Measurements from ENCODE around the gene GNA12. TPM values are rescaled to one million over a fixed set of nuclear protein-coding genes. Genes with fewer than 3 reads are reported as not detected.
"Not testable (repeated sequence)": the region's sequence is repeated elsewhere in the genome, so short reads cannot be mapped to it uniquely, and the experiment has no call there.

GNA12 gene
- polyA plus RNA-seq, 4 donors, result 3.4 to 27.2 (median 14.5) TPM

DNA sequence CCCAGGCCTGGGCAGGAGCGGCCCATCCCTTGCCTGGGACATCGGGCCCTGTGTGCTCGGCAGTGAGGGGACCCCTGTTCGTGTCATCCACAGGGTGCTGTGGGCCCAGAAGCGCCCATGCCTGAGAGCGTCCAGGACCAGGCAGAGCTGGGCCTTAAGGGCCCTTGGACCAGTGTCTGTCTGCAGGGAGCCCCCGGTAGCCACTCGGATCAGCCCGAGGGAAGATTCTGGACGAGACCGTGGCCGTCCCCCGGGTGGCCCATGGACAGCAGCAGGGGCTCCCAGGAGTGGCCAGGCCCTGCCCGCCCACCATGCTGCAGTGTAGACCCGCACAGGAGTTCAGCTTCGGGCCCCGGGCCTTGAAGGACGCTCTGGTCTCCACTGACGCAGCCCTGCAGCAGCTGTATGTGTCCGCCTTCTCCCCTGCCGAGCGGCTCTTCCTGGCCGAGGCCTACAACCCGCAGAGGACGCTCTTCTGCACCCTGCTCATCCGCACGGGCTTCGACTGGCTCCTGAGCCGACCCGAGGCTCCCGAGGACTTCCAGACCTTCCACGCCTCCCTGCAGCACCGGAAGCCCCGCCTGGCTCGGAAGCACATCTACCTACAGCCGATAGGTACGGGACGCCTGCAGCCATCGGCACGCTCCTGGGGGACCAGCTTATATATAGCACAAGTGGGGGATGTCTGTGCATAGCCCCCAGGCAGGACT is 143.8 kb downstream of the GNA12 start:
- DNase-seq, result no peak
- Histone ChIP-seq H3K27me3 (ENCODE audit: control insufficient read depth in 3 of 3, insufficient read depth in 3 of 3, low read length in 3 of 3) (peaks cover 0 to 9% (median 4%) of the 10 kb centered on the region in 3 donors), H3K4me1 (ENCODE audit: control insufficient read depth in 3 of 3, insufficient read depth in 2 of 3, low read depth in 1 of 3, low read length in 2 of 3) (no peaks in the 10 kb centered on the region), H3K4me3 (ENCODE audit: low read depth in 1 of 3, low read length in 3 of 3) (no peak overlapping the region), H3K9me3 (ENCODE audit: control insufficient read depth in 2 of 2, insufficient read depth in 1 of 2, low read depth in 1 of 2, low read length in 1 of 2) (peaks cover 0 to 6% of the 10 kb centered on the region in 2 donors), H3K36me3 (ENCODE audit: control insufficient read depth in 3 of 3, insufficient read depth in 2 of 3, low read depth in 1 of 3, low read length in 3 of 3) (no peaks in the 10 kb centered on the region), H3K27ac (ENCODE audit: low read depth in 1 of 3, low read length in 2 of 3) (no peak overlapping the region)
- FAIRE-seq, result no peak
- 88 to 93% (median 90%) methylated on average over 34 to 40 of the region's 40 CpGs for WGBS, 3 donors

GRCh38 chr7:2699289-2699620 is 144.9 kb downstream of the GNA12 start:
- Histone ChIP-seq H3K27ac (ENCODE audit: low read depth in 1 of 3, low read length in 2 of 3) (no peak overlapping the region), H3K36me3 (ENCODE audit: control insufficient read depth in 3 of 3, insufficient read depth in 2 of 3, low read depth in 1 of 3, low read length in 3 of 3) (no peaks in the 10 kb centered on the region), H3K4me1 (ENCODE audit: control insufficient read depth in 3 of 3, insufficient read depth in 2 of 3, low read depth in 1 of 3, low read length in 2 of 3) (no peaks in the 10 kb centered on the region), H3K4me3 (ENCODE audit: low read depth in 1 of 3, low read length in 3 of 3) (no peak overlapping the region), H3K27me3 (ENCODE audit: control insufficient read depth in 3 of 3, insufficient read depth in 3 of 3, low read length in 3 of 3) (peaks cover 0 to 9% (median 4%) of the 10 kb centered on the region in 3 donors), H3K9me3 (ENCODE audit: control insufficient read depth in 2 of 2, insufficient read depth in 1 of 2, low read depth in 1 of 2, low read length in 1 of 2) (no peaks in the 10 kb centered on the region)
- no peak for FAIRE-seq
- DNase-seq, result no peak
- 60 to 70% (median 62%) methylated on average over 15 of the region's 15 CpGs for WGBS, 3 donors

- 53 to 63% (median 59%) methylated on average over 18 of the region's 18 CpGs for WGBS, 3 donors
- Histone ChIP-seq H3K4me3 (ENCODE audit: low read depth in 1 of 3, low read length in 3 of 3) (no peak overlapping the region), H3K27me3 (ENCODE audit: control insufficient read depth in 3 of 3, insufficient read depth in 3 of 3, low read length in 3 of 3) (peaks cover 0 to 9% (median 4%) of the 10 kb centered on the region in 3 donors), H3K36me3 (ENCODE audit: control insufficient read depth in 3 of 3, insufficient read depth in 2 of 3, low read depth in 1 of 3, low read length in 3 of 3) (no peaks in the 10 kb centered on the region), H3K27ac (ENCODE audit: low read depth in 1 of 3, low read length in 2 of 3) (no peak overlapping the region), H3K9me3 (ENCODE audit: control insufficient read depth in 2 of 2, insufficient read depth in 1 of 2, low read depth in 1 of 2, low read length in 1 of 2) (no peaks in the 10 kb centered on the region), H3K4me1 (ENCODE audit: control insufficient read depth in 3 of 3, insufficient read depth in 2 of 3, low read depth in 1 of 3, low read length in 2 of 3) (no peaks in the 10 kb centered on the region)
- no peak for FAIRE-seq
- peak in 1 of 2 donors; percentile 38 for DNase-seq
Observed at GRCh38 chr7:2698581-2699288, 145.4 kb downstream of the GNA12 start.

DNA sequence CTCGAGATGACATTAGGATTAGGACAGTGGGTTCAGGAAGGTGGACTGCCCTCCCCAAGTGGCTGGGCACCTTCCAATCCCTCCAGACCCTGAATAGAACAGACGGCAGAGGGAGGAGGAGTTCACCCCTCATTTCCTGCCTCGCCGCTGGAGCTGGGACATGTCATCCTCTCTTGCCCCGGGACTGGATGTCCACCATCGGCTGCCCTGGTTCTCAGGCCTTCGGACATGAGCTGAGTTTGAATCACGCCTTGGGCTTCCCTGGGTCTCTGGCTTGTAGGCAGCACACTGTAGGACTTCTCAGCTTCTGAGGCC is 150.0 kb downstream of the GNA12 start:
- 76 to 86% (median 84%) methylated on average over 8 of the region's 8 CpGs for WGBS, 3 donors
- H3K9me3 ChIP-seq (ENCODE audit: control insufficient read depth in 2 of 2, insufficient read depth in 1 of 2, low read depth in 1 of 2, low read length in 1 of 2); FAIRE-seq; H3K4me1 ChIP-seq (ENCODE audit: control insufficient read depth in 3 of 3, insufficient read depth in 2 of 3, low read depth in 1 of 3, low read length in 2 of 3); H3K36me3 ChIP-seq (ENCODE audit: control insufficient read depth in 3 of 3, insufficient read depth in 2 of 3, low read depth in 1 of 3, low read length in 3 of 3); H3K27ac ChIP-seq (ENCODE audit: low read depth in 1 of 3, low read length in 2 of 3); DNase-seq; H3K4me3 ChIP-seq (ENCODE audit: low read depth in 1 of 3, low read length in 3 of 3): not testable (repeated sequence)
- H3K27me3 ChIP-seq (ENCODE audit: control insufficient read depth in 3 of 3, insufficient read depth in 3 of 3, low read length in 3 of 3), result peaks cover under 1 to 18% (median under 1%) of the 10 kb centered on the region in 3 donors

DNA sequence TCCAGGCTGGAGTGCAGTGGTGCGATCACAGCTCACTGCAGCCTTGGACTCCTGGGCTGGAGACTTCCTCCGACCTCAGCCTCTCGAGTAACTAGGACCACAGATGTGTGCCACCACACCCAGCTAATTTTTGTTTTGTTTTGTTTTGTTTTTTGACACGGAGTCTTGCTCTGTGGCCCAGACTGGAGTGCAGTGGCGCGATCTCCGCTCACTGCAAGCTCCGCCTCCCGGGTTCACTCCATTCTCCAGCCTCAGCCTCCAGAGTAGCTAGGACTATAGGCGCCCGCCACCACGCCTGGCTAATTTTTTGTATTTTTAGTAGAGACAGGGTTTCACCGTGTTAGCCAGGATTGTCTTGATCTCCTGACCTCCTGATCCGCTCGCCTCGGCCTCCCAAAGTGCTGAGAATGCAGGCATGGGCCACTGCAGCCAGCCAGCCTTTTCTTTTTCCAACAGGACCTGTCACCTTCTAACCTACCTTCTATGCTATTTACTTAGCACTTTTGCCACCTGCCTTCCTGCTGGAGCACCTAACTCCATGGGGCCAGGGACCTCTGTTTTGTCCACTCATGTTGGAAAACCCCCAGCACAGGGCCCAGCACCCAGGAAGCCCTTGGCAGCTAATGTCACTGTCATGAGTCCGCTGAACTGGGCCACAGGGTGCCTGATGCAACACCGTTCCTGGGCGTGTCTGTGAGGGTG is 150.5 kb downstream of the GNA12 start:
- 74 to 86% (median 82%) methylated on average over 19 of the region's 19 CpGs for WGBS, 3 donors
- not testable (repeated sequence) for FAIRE-seq; DNase-seq; H3K9me3 ChIP-seq (ENCODE audit: control insufficient read depth in 2 of 2, insufficient read depth in 1 of 2, low read depth in 1 of 2, low read length in 1 of 2); H3K4me3 ChIP-seq (ENCODE audit: low read depth in 1 of 3, low read length in 3 of 3); H3K36me3 ChIP-seq (ENCODE audit: control insufficient read depth in 3 of 3, insufficient read depth in 2 of 3, low read depth in 1 of 3, low read length in 3 of 3); H3K4me1 ChIP-seq (ENCODE audit: control insufficient read depth in 3 of 3, insufficient read depth in 2 of 3, low read depth in 1 of 3, low read length in 2 of 3); H3K27ac ChIP-seq (ENCODE audit: low read depth in 1 of 3, low read length in 2 of 3)
- peaks cover 4 to 23% (median 4%) of the 10 kb centered on the region in 3 donors for H3K27me3 ChIP-seq (ENCODE audit: control insufficient read depth in 3 of 3, insufficient read depth in 3 of 3, low read length in 3 of 3)

GRCh38 chr7:2692543-2692942 is 151.6 kb downstream of the GNA12 start:
- no peak overlapping the region for H3K27ac ChIP-seq (ENCODE audit: low read depth in 1 of 3, low read length in 2 of 3)
- H3K4me3 ChIP-seq (ENCODE audit: low read depth in 1 of 3, low read length in 3 of 3), result no peak overlapping the region
- 27 to 59% (median 42%) methylated on average over 14 of the region's 14 CpGs for WGBS, 3 donors
- H3K36me3 ChIP-seq (ENCODE audit: control insufficient read depth in 3 of 3, insufficient read depth in 2 of 3, low read depth in 1 of 3, low read length in 3 of 3), result no peaks in the 10 kb centered on the region
- H3K9me3 ChIP-seq (ENCODE audit: control insufficient read depth in 2 of 2, insufficient read depth in 1 of 2, low read depth in 1 of 2, low read length in 1 of 2), result no peaks in the 10 kb centered on the region
- peak in 1 of 2 donors; percentile 46 for DNase-seq
- no peak for FAIRE-seq
- H3K27me3 ChIP-seq (ENCODE audit: control insufficient read depth in 3 of 3, insufficient read depth in 3 of 3, low read length in 3 of 3), result peaks cover 4 to 28% (median 13%) of the 10 kb centered on the region in 3 donors
- peaks cover 4 to 6% (median 4%) of the 10 kb centered on the region in 3 donors for H3K4me1 ChIP-seq (ENCODE audit: control insufficient read depth in 3 of 3, insufficient read depth in 2 of 3, low read depth in 1 of 3, low read length in 2 of 3)

DNA sequence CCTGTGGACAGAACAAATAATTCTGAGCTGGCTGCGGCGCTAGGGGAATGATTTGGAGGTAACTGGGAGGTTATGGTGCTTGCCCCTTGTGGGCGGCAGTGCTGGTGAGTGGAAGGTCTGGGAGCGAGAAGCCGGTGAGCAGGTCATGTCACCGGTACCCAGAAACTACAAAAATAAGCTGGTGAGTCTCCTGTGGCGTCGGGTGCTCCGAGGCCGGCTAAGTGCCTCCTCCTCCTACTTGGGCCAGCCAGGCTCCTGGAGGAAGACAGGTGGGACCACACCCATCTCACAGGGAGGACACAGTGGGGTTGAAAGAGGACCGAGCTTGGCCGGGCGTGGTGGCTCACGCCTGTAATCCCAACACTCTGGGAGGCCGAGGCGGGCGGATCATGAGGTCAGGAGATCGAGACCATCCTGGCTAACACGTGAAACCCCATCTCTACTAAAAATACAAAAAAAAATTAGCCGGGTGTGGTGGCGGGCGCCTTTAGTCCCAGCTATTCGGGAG is 152.1 kb downstream of the GNA12 start:
- peaks cover 4 to 32% (median 14%) of the 10 kb centered on the region in 3 donors for H3K27me3 ChIP-seq (ENCODE audit: control insufficient read depth in 3 of 3, insufficient read depth in 3 of 3, low read length in 3 of 3)
- FAIRE-seq; H3K9me3 ChIP-seq (ENCODE audit: control insufficient read depth in 2 of 2, insufficient read depth in 1 of 2, low read depth in 1 of 2, low read length in 1 of 2); H3K4me1 ChIP-seq (ENCODE audit: control insufficient read depth in 3 of 3, insufficient read depth in 2 of 3, low read depth in 1 of 3, low read length in 2 of 3); H3K4me3 ChIP-seq (ENCODE audit: low read depth in 1 of 3, low read length in 3 of 3); H3K27ac ChIP-seq (ENCODE audit: low read depth in 1 of 3, low read length in 2 of 3); H3K36me3 ChIP-seq (ENCODE audit: control insufficient read depth in 3 of 3, insufficient read depth in 2 of 3, low read depth in 1 of 3, low read length in 3 of 3): not testable (repeated sequence)
- 43 to 77% (median 61%) methylated on average over 20 to 23 of the region's 23 CpGs for WGBS, 3 donors
- peak in 1 of 2 donors; percentile 36 for DNase-seq

DNA sequence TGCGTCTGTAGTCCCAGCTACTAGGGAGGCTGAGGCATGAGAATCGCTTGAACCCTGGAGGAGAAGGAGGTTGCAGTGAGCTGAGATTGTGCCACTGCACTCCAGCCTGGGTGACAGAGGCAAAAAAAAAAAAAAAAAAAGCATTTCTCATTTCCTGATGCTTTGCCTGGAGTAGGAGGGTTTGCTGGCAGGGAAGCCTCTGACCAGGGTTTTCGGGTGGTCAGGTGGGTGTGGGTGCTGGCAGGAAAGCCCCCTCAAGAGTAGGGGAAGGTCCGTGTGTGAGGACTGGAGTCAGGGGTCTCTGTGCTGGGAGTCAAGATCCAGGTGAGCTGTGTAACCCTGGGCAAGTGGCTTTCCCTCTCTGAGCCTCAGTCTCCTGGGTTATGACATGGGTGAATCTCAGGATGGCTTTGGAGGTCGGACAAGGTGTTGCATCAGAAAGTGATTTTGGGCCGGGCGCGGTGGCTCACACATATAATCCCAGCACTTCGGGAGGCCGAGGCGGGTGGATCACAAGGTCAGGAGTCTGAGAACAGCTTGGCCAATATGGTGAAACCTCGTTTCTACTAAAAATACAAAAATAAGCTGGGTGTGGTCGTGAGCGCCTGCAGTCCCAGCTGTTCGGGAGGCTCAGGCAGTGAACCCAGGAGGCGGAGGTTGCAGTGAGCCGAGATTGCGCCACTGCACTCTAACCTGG is 152.9 kb downstream of the GNA12 start:
- Histone ChIP-seq H3K36me3 (ENCODE audit: control insufficient read depth in 3 of 3, insufficient read depth in 2 of 3, low read depth in 1 of 3, low read length in 3 of 3) (no peaks in the 10 kb centered on the region), H3K27ac (ENCODE audit: low read depth in 1 of 3, low read length in 2 of 3) (no peak overlapping the region), H3K4me3 (ENCODE audit: low read depth in 1 of 3, low read length in 3 of 3) (no peak overlapping the region), H3K27me3 (ENCODE audit: control insufficient read depth in 3 of 3, insufficient read depth in 3 of 3, low read length in 3 of 3) (peaks cover 4 to 41% (median 14%) of the 10 kb centered on the region in 3 donors), H3K9me3 (ENCODE audit: control insufficient read depth in 2 of 2, insufficient read depth in 1 of 2, low read depth in 1 of 2, low read length in 1 of 2) (no peaks in the 10 kb centered on the region), H3K4me1 (ENCODE audit: control insufficient read depth in 3 of 3, insufficient read depth in 2 of 3, low read depth in 1 of 3, low read length in 2 of 3) (peaks cover 4 to 6% (median 5%) of the 10 kb centered on the region in 3 donors)
- DNase-seq, result no peak
- no peak for FAIRE-seq
- WGBS, 3 donors, result 35 to 77% (median 47%) methylated on average over 18 of the region's 18 CpGs
